IMR-90 (cell line): ENCODE results near the gene TMEM208. TPM values are rescaled to one million over a fixed set of nuclear protein-coding genes. Genes with fewer than 3 reads are reported as not detected.

ENCODE experiments used
- ATAC-seq: fragments of 200-7000 bp; cut with Tn5 transposase; 2 replicates; pipeline ENCODE4 v1.9.1; 2020; ENCODE audit warnings: low read depth, mild to moderate bottlenecking, moderate library complexity
- BruUV-seq: library from RNA; stranded (reverse); fragments of 400-500 nt; replicated peaks from 2 replicates; lab custom pipeline; 2021; lab: Mats Ljungman, UMichigan
- CTCF ChIA-PET: fragments of 300-600 bp; formaldehyde crosslinking; extraction: SDS; loops from one replicate; lab custom pipeline; 2021; ENCODE audit warnings: antibody characterized with exemption; lab: Yijun Ruan, JAX
- POLR2A ChIA-PET: fragments of 300-600 bp; sonication (Branson Sonifier 250); formaldehyde crosslinking; loops from one replicate; lab custom pipeline; 2022; ENCODE audit warnings: antibody characterized with exemption; ENCODE audit not compliant: unreplicated experiment; lab: Charles Lee
- DNase-seq: peaks from one replicate; pipeline ENCODE4 v3.0.0; 2013
- H2AFZ ChIP-seq: replicated peaks from 2 replicates; pipeline ENCODE3; 2013; ENCODE audit warnings: low read length, mild to moderate bottlenecking; ENCODE audit not compliant: poor library complexity
- H2AK5ac ChIP-seq: 2 replicates; pipeline ENCODE4 v1.6.1; 2013; ENCODE audit warnings: low read depth, low read length, inconsistent platforms
- H2AK9ac ChIP-seq: replicated peaks from 2 replicates; pipeline ENCODE3; 2013; ENCODE audit warnings: mild to moderate bottlenecking, low read depth, low read length, moderate library complexity; ENCODE audit not compliant: poor library complexity
- H2BK120ac ChIP-seq: 2 replicates; pipeline ENCODE4 v1.6.1; 2013; ENCODE audit warnings: low read depth, low read length, inconsistent platforms
- H2BK15ac ChIP-seq: 3 replicates; pipeline ENCODE4 v1.6.1; 2013; ENCODE audit warnings: low read depth, low read length, inconsistent platforms
- H2BK20ac ChIP-seq: 2 replicates; pipeline ENCODE4 v1.6.1; 2013; ENCODE audit warnings: low read depth, mild to moderate bottlenecking, inconsistent platforms, low read length, moderate library complexity
- H2BK5ac ChIP-seq: 2 replicates; pipeline ENCODE4 v1.6.1; 2013; ENCODE audit warnings: mild to moderate bottlenecking, low read depth, low read length, inconsistent platforms; ENCODE audit not compliant: poor library complexity, severe bottlenecking
- H3K14ac ChIP-seq: replicated peaks from 2 replicates; pipeline ENCODE4 v1.6.1; 2013; ENCODE audit warnings: low read depth, low read length, inconsistent platforms
- H3K18ac ChIP-seq: 2 replicates; pipeline ENCODE4 v1.6.1; 2013; ENCODE audit warnings: low read depth, low read length, control low read depth
- H3K23ac ChIP-seq: 2 replicates; pipeline ENCODE4 v1.6.1; 2013; ENCODE audit warnings: low read depth, low read length, inconsistent platforms
- H3K27ac ChIP-seq: 2 replicates; pipeline ENCODE4 v1.5.1; 2013; ENCODE audit warnings: mild to moderate bottlenecking, control low read depth, low read length; ENCODE audit not compliant: insufficient read depth
- H3K27me3 ChIP-seq: 2 replicates; pipeline ENCODE4 v1.6.1; 2013; ENCODE audit warnings: low read length; ENCODE audit not compliant: control insufficient read depth, insufficient read depth
- H3K36me3 ChIP-seq: 2 replicates; pipeline ENCODE4 v1.6.1; 2013; ENCODE audit warnings: low read length, mixed read lengths; ENCODE audit not compliant: control insufficient read depth, insufficient read depth
- H3K4ac ChIP-seq: 2 replicates; pipeline ENCODE4 v1.6.1; 2013; ENCODE audit warnings: low read depth, low read length, inconsistent platforms
- H3K4me1 ChIP-seq: 2 replicates; pipeline ENCODE4 v1.6.1; 2013; ENCODE audit warnings: low read length, mixed read lengths; ENCODE audit not compliant: control insufficient read depth, insufficient read depth
- H3K4me2 ChIP-seq: 2 replicates; pipeline ENCODE4 v1.6.1; 2013; ENCODE audit warnings: low read depth, mild to moderate bottlenecking, control low read depth, low read length, moderate library complexity
- H3K4me3 ChIP-seq: 2 replicates; pipeline ENCODE4 v1.5.1; 2013; ENCODE audit warnings: low read depth, mild to moderate bottlenecking, control low read depth, low read length, moderate library complexity; ENCODE audit not compliant: insufficient read depth
- H3K56ac ChIP-seq: 2 replicates; pipeline ENCODE4 v1.6.1; 2013; ENCODE audit warnings: low read length, inconsistent platforms; ENCODE audit not compliant: insufficient read depth; ENCODE audit errors: extremely low read depth
- H3K79me1 ChIP-seq, 2 experiments: 2 replicates each; pipeline ENCODE4 v1.6.1; 2013; ENCODE audit warnings: low read length in 2 of 2, inconsistent platforms in 1 of 2, low read depth in 1 of 2
- H3K9ac ChIP-seq: 2 replicates; pipeline ENCODE4 v1.6.1; 2013; ENCODE audit warnings: low read depth, low read length, control low read depth
- H3K9me1 ChIP-seq: 2 replicates; pipeline ENCODE4 v1.6.1; 2013; ENCODE audit warnings: low read length, inconsistent platforms; ENCODE audit not compliant: insufficient read depth
- H3K9me3 ChIP-seq: 2 replicates; pipeline ENCODE4 v1.6.1; 2013; ENCODE audit warnings: low read length; ENCODE audit not compliant: control insufficient read depth, insufficient read depth
- H4K20me1 ChIP-seq: 2 replicates; pipeline ENCODE4 v1.6.1; 2013; ENCODE audit warnings: low read length, inconsistent platforms; ENCODE audit not compliant: insufficient read depth
- H4K5ac ChIP-seq: 2 replicates; pipeline ENCODE4 v1.6.1; 2013; ENCODE audit warnings: mild to moderate bottlenecking, low read depth, low read length, control low read depth
- H4K8ac ChIP-seq, 2 experiments: 2 replicates each; pipeline ENCODE4 v1.6.1; 2013; ENCODE audit warnings: low read depth in 2 of 2, low read length in 2 of 2, control low read depth in 1 of 2, inconsistent platforms in 1 of 2
- H4K91ac ChIP-seq: 2 replicates; pipeline ENCODE4 v1.6.1; 2013; ENCODE audit warnings: low read depth, low read length, inconsistent platforms; ENCODE audit not compliant: insufficient read depth
- BHLHE40 ChIP-seq: fragments of 150-350 bp; IDR thresholded peaks from 2 replicates; pipeline ENCODE4 v1.6.1; 2016; ENCODE audit warnings: mild to moderate bottlenecking, low read depth, low read length
- CEBPB ChIP-seq: IDR thresholded peaks from 2 replicates; pipeline ENCODE4 v1.6.1; 2012; ENCODE audit warnings: low read depth, low read length, improper control_type of control experiment
- CHD1 ChIP-seq: IDR thresholded peaks from 2 replicates; pipeline ENCODE4 v1.6.1; 2012; ENCODE audit warnings: low read depth, low read length, improper control_type of control experiment
- CTCF ChIP-seq: conservative IDR thresholded peaks from 2 replicates; pipeline ENCODE4 v1.5.1; 2012; ENCODE audit warnings: mild to moderate bottlenecking, low read depth, low read length, improper control_type of control experiment
- ELK1 ChIP-seq: fragments of 150-350 bp; IDR thresholded peaks from 2 replicates; pipeline ENCODE4 v1.6.1; 2016; ENCODE audit warnings: low read depth, mild to moderate bottlenecking, low read length, moderate library complexity, borderline replicate concordance
- FOS ChIP-seq: fragments of 150-350 bp; IDR thresholded peaks from 2 replicates; pipeline ENCODE4 v1.6.1; 2016; ENCODE audit warnings: low read depth, low read length
- MAFK ChIP-seq: IDR thresholded peaks from 2 replicates; pipeline ENCODE4 v1.6.1; 2012; ENCODE audit warnings: low read depth, low read length, improper control_type of control experiment
- MAZ ChIP-seq: IDR thresholded peaks from 2 replicates; pipeline ENCODE4 v1.6.1; 2012; ENCODE audit warnings: low read depth, mild to moderate bottlenecking, low read length, improper control_type of control experiment, moderate library complexity, borderline replicate concordance
- MXI1 ChIP-seq: IDR thresholded peaks from 2 replicates; pipeline ENCODE4 v1.6.1; 2012; ENCODE audit warnings: low read depth, mild to moderate bottlenecking, low read length, moderate library complexity, borderline replicate concordance
- NFE2L2 ChIP-seq: fragments of 150-350 bp; IDR thresholded peaks from 2 replicates; pipeline ENCODE4 v1.6.1; 2016; ENCODE audit warnings: low read depth, mild to moderate bottlenecking, low read length
- POLR2A ChIP-seq: IDR thresholded peaks from 2 replicates; pipeline ENCODE4 v1.6.1; 2012; ENCODE audit warnings: mild to moderate bottlenecking, low read depth, low read length
- RAD21 ChIP-seq: IDR thresholded peaks from 2 replicates; pipeline ENCODE4 v1.6.1; 2012; ENCODE audit warnings: low read length, improper control_type of control experiment
- RCOR1 ChIP-seq: IDR thresholded peaks from 2 replicates; pipeline ENCODE4 v1.6.1; 2012; ENCODE audit warnings: mild to moderate bottlenecking, low read length, improper control_type of control experiment; ENCODE audit not compliant: insufficient replicate concordance
- RFX5 ChIP-seq: IDR thresholded peaks from 2 replicates; pipeline ENCODE4 v1.8.0; 2012; ENCODE audit warnings: low read depth, mild to moderate bottlenecking, low read length, moderate library complexity
- SMC3 ChIP-seq: fragments of 150-350 bp; IDR thresholded peaks from 2 replicates; pipeline ENCODE4 v1.6.1; 2016; ENCODE audit warnings: low read depth, mild to moderate bottlenecking, antibody characterized with exemption, low read length, moderate library complexity
- USF2 ChIP-seq: fragments of 150-350 bp; IDR thresholded peaks from 2 replicates; pipeline ENCODE4 v1.6.1; 2017; ENCODE audit warnings: mild to moderate bottlenecking, antibody characterized with exemption, low read length, low read depth
- WGBS, 2 experiments: methylation state at CpG; one replicate each; pipeline versions ENCODE4 v1.1.5 to v1.1.7; 2013; ENCODE audit warnings: missing lambda C conversion rate in 2 of 2; ENCODE audit not compliant: insufficient read length in 1 of 2; ENCODE audit errors: extremely low coverage in 2 of 2; 5-methylcytosine and 5-hydroxymethylcytosine counted together
- dilution Hi-C: fragments of 300-500 bp; cut with HindIII; formaldehyde crosslinking; loops from one replicate; pipeline ENCODE4 v1.14.3; 2018; ENCODE audit warnings: low sequenced_read_pairs; ENCODE audit not compliant: unreplicated experiment
- in situ Hi-C: fragments of 300-500 bp; cut with MboI; formaldehyde crosslinking; loops from 3 replicates; pipeline ENCODE4 v1.14.3; 2019; ENCODE audit warnings: low sequenced_read_pairs, inconsistent platforms, mixed read lengths
- intact Hi-C: fragments of 100-400 bp; cut with micrococcal nuclease; formaldehyde crosslinking; loops from 2 replicates; pipeline ENCODE4 v1.10.0; 2022
- polyA plus RNA-seq, 3 experiments: library from polyadenylated mRNA; depleted of rRNA; stranded (reverse); fragments of >200 nt; gene quantifications; 2 replicates each; pipeline ENCODE4 v1.2.3, GENCODE V29; 2012; ENCODE audit warnings: low replicate concordance in 1 of 3
- total RNA-seq: library from RNA; depleted of rRNA; stranded (reverse); fragments of >200 nt; gene quantifications from 2 replicates; pipeline ENCODE4 v1.2.3, GENCODE V29; 2012

TMEM208 gene
- total and polyA plus RNA-seq, 2 of the 4 experiments (the other 2 are of a cell fraction), result 65.6 to 66.5 TPM

- CTCF ChIA-PET, result interaction anchor here (1.1 kb wide), 1 partner anchor 13 kb away, joined by 3 read pairs; no protein-coding TSS in a partner anchor
- H3K18ac ChIP-seq, result no peak overlapping the region
- 77% methylated on average over 4 of the region's 12 CpGs; no CpG with 5 or more reads in 1 of the 2 experiments for WGBS, 2 experiments
- H3K9me3 ChIP-seq, result no peaks in the 10 kb centered on the region
- H4K20me1 ChIP-seq, result peaks cover 21% of the 10 kb centered on the region
- no peak overlapping the region for H3K4ac ChIP-seq
- no peak overlapping the region for H3K27ac ChIP-seq
- POLR2A ChIA-PET, result interaction anchor here (0.9 kb wide), 1 partner anchor 28 kb away, joined by 5 read pairs; the partner anchor contains the start of gene TMEM208
- ATAC-seq (peak; percentile 64), DNase-seq (peak; percentile 29)
- H2BK15ac ChIP-seq, result no peak overlapping the region
- no peak overlapping the region for H2BK120ac ChIP-seq
- no peak overlapping the region for H4K91ac ChIP-seq
- no peak overlapping the region for H3K9ac ChIP-seq
- H2BK5ac ChIP-seq, result no peak overlapping the region
- dilution Hi-C loops (no loop called here), in situ Hi-C loops (no loop called here), intact Hi-C loops (no loop called here)
- H4K8ac ChIP-seq, result no peak overlapping the region
- H3K4me3 ChIP-seq, result no peak overlapping the region
- peaks cover 4% of the 10 kb centered on the region; the same call in 1 of the 2 replicates for H3K9me1 ChIP-seq
- H3K27me3 ChIP-seq, result no peaks in the 10 kb centered on the region
- H2AK5ac ChIP-seq, result no peak overlapping the region
- peaks cover 16 to 36% of the 10 kb centered on the region in 2 experiments for H3K79me1 ChIP-seq
- TF ChIP-seq POLR2A (no peak), RCOR1 (no peak), MAFK (no peak), USF2 (no peak), MXI1 (no peak), SMC3 (peak; percentile 45), ELK1 (no peak), CHD1 (no peak), CEBPB (no peak), CTCF (peak; percentile 77), FOS (no peak), BHLHE40 (no peak), RAD21 (peak; percentile 50), MAZ (no peak), RFX5 (no peak), NFE2L2 (no peak)
- no peak overlapping the region for H3K23ac ChIP-seq
- peaks cover 69% of the 10 kb centered on the region for H3K36me3 ChIP-seq
- H2AK9ac ChIP-seq, result peak overlapping the region; percentile 70
- H3K56ac ChIP-seq, result no peak overlapping the region
- H3K4me2 ChIP-seq, result no peak overlapping the region
- peaks cover 2% of the 10 kb centered on the region; the same call in 1 of the 2 replicates for H3K4me1 ChIP-seq
- H3K14ac ChIP-seq, result no peak overlapping the region
- H2AFZ ChIP-seq, result no peak overlapping the region
- BruUV-seq, result TSS peak; percentile 77
- H2BK20ac ChIP-seq, result no peak overlapping the region
- H4K5ac ChIP-seq, result no peak overlapping the region
Observed at GRCh38 chr16:67198238-67198734, 28.6 kb upstream of the TMEM208 start.
